Measurements from ENCODE around the gene SLC25A40. TPM values are rescaled to one million over a fixed set of nuclear protein-coding genes. Genes with fewer than 3 reads are reported as not detected.

SLC25A40 gene
- total RNA-seq, 2 donors from 2014 or later: 13.5 to 15.9 TPM

DNA sequence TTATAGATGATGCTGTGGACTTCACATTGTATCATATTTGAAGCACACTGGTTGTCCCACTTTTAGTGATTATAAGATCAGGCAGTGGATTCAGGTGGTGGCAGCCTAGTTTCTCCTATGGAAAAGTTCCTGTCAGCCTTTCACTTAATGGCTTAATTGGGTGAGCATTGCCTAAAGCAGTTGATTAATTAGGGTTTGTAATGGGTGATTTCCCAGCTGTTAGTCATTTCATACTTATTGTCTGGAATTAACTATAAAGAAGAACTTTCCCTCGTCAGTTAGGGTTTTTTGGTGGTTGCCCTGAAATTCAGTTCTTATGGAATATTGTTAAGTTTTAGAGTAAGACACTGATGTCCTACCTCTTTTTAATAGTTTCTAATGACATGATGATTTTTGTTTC lies 78.8 kb downstream of the SLC25A40 start:
- Histone ChIP-seq H3K4me1 (ENCODE audit: control insufficient read depth in 1 of 2, low read depth in 2 of 2) (no peaks in the 10 kb centered on the region), H3K27ac (no peak overlapping the region), H3K27me3 (replicated peaks; ENCODE audit: insufficient read depth) (no peaks in the 10 kb centered on the region), H3K9me3 (no peaks in the 10 kb centered on the region), H3K4me3 (no peak overlapping the region), H3K36me3 (no peaks in the 10 kb centered on the region)
- TF ChIP-seq, protein P1, sequence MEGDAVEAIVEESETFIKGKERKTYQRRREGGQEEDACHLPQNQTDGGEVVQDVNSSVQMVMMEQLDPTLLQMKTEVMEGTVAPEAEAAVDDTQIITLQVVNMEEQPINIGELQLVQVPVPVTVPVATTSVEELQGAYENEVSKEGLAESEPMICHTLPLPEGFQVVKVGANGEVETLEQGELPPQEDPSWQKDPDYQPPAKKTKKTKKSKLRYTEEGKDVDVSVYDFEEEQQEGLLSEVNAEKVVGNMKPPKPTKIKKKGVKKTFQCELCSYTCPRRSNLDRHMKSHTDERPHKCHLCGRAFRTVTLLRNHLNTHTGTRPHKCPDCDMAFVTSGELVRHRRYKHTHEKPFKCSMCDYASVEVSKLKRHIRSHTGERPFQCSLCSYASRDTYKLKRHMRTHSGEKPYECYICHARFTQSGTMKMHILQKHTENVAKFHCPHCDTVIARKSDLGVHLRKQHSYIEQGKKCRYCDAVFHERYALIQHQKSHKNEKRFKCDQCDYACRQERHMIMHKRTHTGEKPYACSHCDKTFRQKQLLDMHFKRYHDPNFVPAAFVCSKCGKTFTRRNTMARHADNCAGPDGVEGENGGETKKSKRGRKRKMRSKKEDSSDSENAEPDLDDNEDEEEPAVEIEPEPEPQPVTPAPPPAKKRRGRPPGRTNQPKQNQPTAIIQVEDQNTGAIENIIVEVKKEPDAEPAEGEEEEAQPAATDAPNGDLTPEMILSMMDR (IDR thresholded peaks at IDR 0.05): no peak
- ATAC-seq (ENCODE audit: insufficient number of reproducible peaks, low FRiP score, low read depth): no peak
- DNase-seq (ENCODE audit: low spot score): no peak

DNA sequence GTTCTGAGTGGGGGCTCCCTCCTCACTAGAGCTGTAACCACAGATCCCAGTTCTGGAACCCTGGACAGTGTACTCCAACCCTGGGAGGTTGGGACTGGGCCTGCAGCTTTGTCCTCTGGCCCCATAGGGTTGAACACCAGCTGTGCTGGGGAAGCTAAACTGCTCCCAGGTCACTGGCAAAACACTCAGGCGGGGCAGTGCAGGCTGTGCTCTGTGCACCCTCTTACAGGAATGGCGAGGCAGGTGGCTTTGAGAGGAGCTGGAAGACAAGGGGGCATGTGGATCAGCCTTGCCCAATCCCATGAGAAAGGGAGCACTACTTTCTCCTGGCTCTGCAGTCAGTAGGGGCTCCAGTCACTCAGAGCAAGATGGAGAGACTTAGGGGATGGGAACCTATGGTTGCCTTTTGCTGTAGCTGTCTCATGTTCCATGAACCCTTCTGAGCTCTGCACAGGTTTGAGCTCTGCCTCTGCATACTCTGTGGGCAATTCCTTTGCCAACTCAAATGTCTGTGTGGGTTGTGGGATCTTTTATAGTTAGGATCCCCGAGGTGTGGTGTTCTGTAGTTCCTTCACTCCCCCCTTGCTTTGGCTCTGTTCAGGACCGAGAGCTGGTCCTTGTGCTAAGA lies 90.7 kb downstream of the SLC25A40 start:
- TF ChIP-seq, protein P1 (IDR thresholded peaks at IDR 0.05): no peak
- ATAC-seq (ENCODE audit: insufficient number of reproducible peaks, low FRiP score, low read depth): peak; percentile 17
- H3K27me3 ChIP-seq (replicated peaks; ENCODE audit: insufficient read depth): no peaks in the 10 kb centered on the region

DNA sequence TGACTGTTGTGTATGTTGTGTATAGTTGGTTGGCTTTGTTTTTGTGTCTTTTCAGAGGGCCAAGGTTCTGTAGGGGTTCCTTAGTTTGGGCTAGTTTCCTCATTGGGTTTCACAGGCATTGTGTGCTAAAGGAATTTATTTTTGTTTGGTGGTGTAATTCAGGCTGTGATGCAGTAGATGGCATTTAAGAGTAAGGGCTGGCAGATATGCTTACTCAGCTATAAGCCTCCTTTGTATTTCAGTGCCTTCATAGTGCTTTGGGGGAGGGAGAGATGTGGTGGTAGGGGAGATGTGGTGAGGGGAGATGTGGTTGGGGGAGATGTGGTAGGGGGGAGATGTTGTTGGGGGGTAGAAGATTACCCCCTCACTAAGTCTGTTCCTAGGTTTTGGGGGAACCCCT lies 91.7 kb downstream of the SLC25A40 start:
- no peak overlapping the region for H3K4me3 ChIP-seq
- H3K27me3 ChIP-seq (replicated peaks; ENCODE audit: insufficient read depth): no peaks in the 10 kb centered on the region
- no peaks in the 10 kb centered on the region for H3K4me1 ChIP-seq (ENCODE audit: control insufficient read depth in 1 of 2, low read depth in 2 of 2)
- H3K9me3 ChIP-seq: peaks cover 3% of the 10 kb centered on the region
- TF ChIP-seq, protein P1 (IDR thresholded peaks at IDR 0.05): no peak
- H3K36me3 ChIP-seq: no peaks in the 10 kb centered on the region
- DNase-seq (ENCODE audit: low spot score) (no peak), ATAC-seq (ENCODE audit: insufficient number of reproducible peaks, low FRiP score, low read depth) (no peak)
- H3K27ac ChIP-seq: no peak overlapping the region

More for the DNA sequence above, 90.7 kb downstream of the SLC25A40 start:
- no peak overlapping the region for H3K27ac ChIP-seq
- H3K4me3 ChIP-seq: no peak overlapping the region
- DNase-seq (ENCODE audit: low spot score): no peak
- no peaks in the 10 kb centered on the region for H3K9me3 ChIP-seq
- H3K36me3 ChIP-seq: no peaks in the 10 kb centered on the region
- no peaks in the 10 kb centered on the region for H3K4me1 ChIP-seq (ENCODE audit: control insufficient read depth in 1 of 2, low read depth in 2 of 2)

Other genes starting within 250 kb of the SLC25A40 start
- gene RUNDC3B, start 248.0 kb downstream of the SLC25A40 start, total RNA-seq: 10 to 100 TPM in 1 of 2 donors, under 1 TPM in 1; 0.68 to 12.3 TPM
- gene DBF4, start 133 bp upstream of the SLC25A40 start, total RNA-seq: 10 to 100 TPM in 1 of 2 donors, 1 to 10 TPM in 1; 7.3 to 12.6 TPM
- 1 to 10 TPM; 5.0 to 5.4 TPM for gene ADAM22, start 57.9 kb upstream of the SLC25A40 start, total RNA-seq